Measurements from ENCODE around the gene COPRS. TPM values are rescaled to one million over a fixed set of nuclear protein-coding genes. Genes with fewer than 3 reads are reported as not detected.
"Not testable (repeated sequence)": the region's sequence is repeated elsewhere in the genome, so short reads cannot be mapped to it uniquely, and the experiment has no call there.

The COPRS gene
- total and polyA plus RNA-seq, 2 donors from 2014 or later = 34.3 to 124 TPM

GRCh38 chr17:31830971-31831858, 27.8 kb downstream of the COPRS start:
- no peak overlapping the region for H3K27ac ChIP-seq (ENCODE audit: low read depth in 2 of 2, low read length in 2 of 2)
- no peak for TF ChIP-seq CTCF (IDR thresholded peaks at IDR 0.05; ENCODE audit: borderline replicate concordance, extremely low read depth, insufficient read depth)
- H3K27me3 ChIP-seq (ENCODE audit: control insufficient read depth, insufficient read depth, low read length) = no peaks in the 10 kb centered on the region
- H3K4me3 ChIP-seq (ENCODE audit: low read length in 3 of 3) = no peak overlapping the region
- H3K9ac ChIP-seq (ENCODE audit: low read length in 3 of 3) = no peak overlapping the region
- intact Hi-C loops (cut with DNase I) = no loop called here
- H3K36me3 ChIP-seq (ENCODE audit: control insufficient read depth in 2 of 3, insufficient read depth in 3 of 3, low read length in 3 of 3) = no peaks in the 10 kb centered on the region
- DNase-seq = peak in 2 of 5 donors; percentile 29 to 41
- no peaks in the 10 kb centered on the region for H3K9me3 ChIP-seq (ENCODE audit: control insufficient read depth in 2 of 3, insufficient read depth in 1 of 3, low read length in 3 of 3)
- FAIRE-seq = no peak
- H3K4me1 ChIP-seq (ENCODE audit: control insufficient read depth in 2 of 3, insufficient read depth in 2 of 3, low read depth in 1 of 3, low read length in 3 of 3) = no peaks in the 10 kb centered on the region

- FAIRE-seq (peak; percentile 91), DNase-seq (no peak)
- H3K9me3 ChIP-seq (ENCODE audit: control insufficient read depth in 2 of 3, insufficient read depth in 1 of 3, low read length in 3 of 3) = no peaks in the 10 kb centered on the region
- no peak for TF ChIP-seq CTCF (IDR thresholded peaks at IDR 0.05; ENCODE audit: borderline replicate concordance, extremely low read depth, insufficient read depth)
- no peaks in the 10 kb centered on the region for H3K27me3 ChIP-seq (ENCODE audit: control insufficient read depth, insufficient read depth, low read length)
- no peak overlapping the region for H3K9ac ChIP-seq (ENCODE audit: low read length in 3 of 3)
- no peak overlapping the region for H3K27ac ChIP-seq (ENCODE audit: low read depth in 2 of 2, low read length in 2 of 2)
- H3K36me3 ChIP-seq (ENCODE audit: control insufficient read depth in 2 of 3, insufficient read depth in 3 of 3, low read length in 3 of 3) = no peaks in the 10 kb centered on the region
- H3K4me3 ChIP-seq (ENCODE audit: low read length in 3 of 3) = no peak overlapping the region
- H3K4me1 ChIP-seq (ENCODE audit: control insufficient read depth in 2 of 3, insufficient read depth in 2 of 3, low read depth in 1 of 3, low read length in 3 of 3) = no peaks in the 10 kb centered on the region
- intact Hi-C loops (cut with DNase I) = no loop called here
Observed at GRCh38 chr17:31829649-31830048, 29.4 kb downstream of the COPRS start.

- H3K4me1 ChIP-seq (ENCODE audit: control insufficient read depth in 2 of 3, insufficient read depth in 2 of 3, low read depth in 1 of 3, low read length in 3 of 3); DNase-seq; H3K27ac ChIP-seq (ENCODE audit: low read depth in 2 of 2, low read length in 2 of 2); H3K36me3 ChIP-seq (ENCODE audit: control insufficient read depth in 2 of 3, insufficient read depth in 3 of 3, low read length in 3 of 3); H3K9ac ChIP-seq (ENCODE audit: low read length in 3 of 3); intact Hi-C loops (cut with DNase I); FAIRE-seq; H3K27me3 ChIP-seq (ENCODE audit: control insufficient read depth, insufficient read depth, low read length); H3K9me3 ChIP-seq (ENCODE audit: control insufficient read depth in 2 of 3, insufficient read depth in 1 of 3, low read length in 3 of 3); H3K4me3 ChIP-seq (ENCODE audit: low read length in 3 of 3): not testable (repeated sequence)
Observed at GRCh38 chr17:31828955-31829354, 30.1 kb downstream of the COPRS start.

GRCh38 chr17:31825961-31826691, 32.9 kb downstream of the COPRS start:
- intact Hi-C loops (cut with DNase I) = no loop called here
- no peak overlapping the region for H3K4me3 ChIP-seq (ENCODE audit: low read length in 3 of 3)
- H3K36me3 ChIP-seq (ENCODE audit: control insufficient read depth in 2 of 3, insufficient read depth in 3 of 3, low read length in 3 of 3) = no peaks in the 10 kb centered on the region
- H3K9me3 ChIP-seq (ENCODE audit: control insufficient read depth in 2 of 3, insufficient read depth in 1 of 3, low read length in 3 of 3) = no peaks in the 10 kb centered on the region
- no peaks in the 10 kb centered on the region for H3K4me1 ChIP-seq (ENCODE audit: control insufficient read depth in 2 of 3, insufficient read depth in 2 of 3, low read depth in 1 of 3, low read length in 3 of 3)
- no peaks in the 10 kb centered on the region for H3K27me3 ChIP-seq (ENCODE audit: control insufficient read depth, insufficient read depth, low read length)
- DNase-seq = no peak
- no peak for FAIRE-seq
- TF ChIP-seq CTCF (IDR thresholded peaks at IDR 0.05; ENCODE audit: borderline replicate concordance, extremely low read depth, insufficient read depth) = no peak
- H3K9ac ChIP-seq (ENCODE audit: low read length in 3 of 3) = no peak overlapping the region
- H3K27ac ChIP-seq (ENCODE audit: low read depth in 2 of 2, low read length in 2 of 2) = no peak overlapping the region
